ENCODE results near the gene PPME1. TPM values are rescaled to one million over a fixed set of nuclear protein-coding genes. Genes with fewer than 3 reads are reported as not detected.

The PPME1 gene
- total RNA-seq, 1 donor from 2014 or later = 69.9 TPM

DNA sequence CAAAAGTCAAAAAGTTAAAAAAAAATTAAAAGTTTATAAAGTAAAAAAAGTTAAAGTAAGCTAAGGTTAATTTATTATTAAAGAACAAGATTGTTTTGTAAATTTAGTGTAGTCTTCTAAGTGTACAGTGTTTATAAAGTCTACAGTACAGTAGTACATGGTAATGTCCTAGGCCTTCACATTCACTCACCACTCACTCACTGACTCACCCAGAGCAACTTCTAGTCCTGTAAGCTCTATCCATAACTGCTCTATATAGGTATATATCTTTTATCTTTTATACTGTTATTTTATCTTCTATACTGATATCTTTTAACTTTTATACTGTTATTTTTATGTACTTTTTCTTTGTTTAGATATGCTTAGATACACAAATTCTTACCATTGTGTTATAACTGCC is 11.4 kb upstream of the PPME1 start:
- no peak for DNase-seq (ENCODE audit: low read depth)

DNA sequence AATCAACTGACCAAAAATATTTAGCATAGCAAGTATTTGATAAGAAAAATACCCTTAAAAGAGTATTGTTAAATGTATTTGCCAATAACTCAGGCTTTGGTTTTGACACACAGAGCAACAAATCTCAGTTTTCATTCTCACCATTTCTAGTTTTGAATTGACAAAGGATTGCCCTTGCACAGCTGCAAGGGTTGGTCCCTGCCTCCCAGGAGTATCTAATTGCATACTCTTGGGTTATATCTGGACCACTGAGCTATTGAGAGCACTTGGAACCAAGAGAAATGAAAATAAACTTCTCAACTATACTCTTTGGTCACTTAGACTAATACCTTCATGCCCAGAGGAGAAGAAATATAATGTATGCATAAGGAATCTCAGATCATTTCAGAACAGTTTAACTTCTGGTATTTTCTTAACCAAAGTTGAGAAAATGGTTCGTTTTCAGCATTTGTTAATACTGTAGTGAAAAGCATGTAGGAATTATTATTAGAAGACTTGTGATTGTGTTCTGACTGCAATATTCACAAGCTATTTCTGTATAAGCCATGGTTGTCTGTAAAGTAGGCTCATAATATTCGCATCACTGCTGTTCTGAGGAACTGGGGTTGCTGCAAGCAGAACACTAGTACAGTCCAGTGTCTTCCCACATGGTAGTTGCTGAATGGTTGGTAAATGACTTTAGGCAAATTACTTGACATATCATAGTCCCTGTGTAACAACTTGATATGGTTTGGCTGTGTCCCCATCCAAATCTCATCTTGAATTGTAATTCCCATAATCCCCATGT is 8.2 kb upstream of the PPME1 start:
- no peak for DNase-seq (ENCODE audit: low read depth)

DNA sequence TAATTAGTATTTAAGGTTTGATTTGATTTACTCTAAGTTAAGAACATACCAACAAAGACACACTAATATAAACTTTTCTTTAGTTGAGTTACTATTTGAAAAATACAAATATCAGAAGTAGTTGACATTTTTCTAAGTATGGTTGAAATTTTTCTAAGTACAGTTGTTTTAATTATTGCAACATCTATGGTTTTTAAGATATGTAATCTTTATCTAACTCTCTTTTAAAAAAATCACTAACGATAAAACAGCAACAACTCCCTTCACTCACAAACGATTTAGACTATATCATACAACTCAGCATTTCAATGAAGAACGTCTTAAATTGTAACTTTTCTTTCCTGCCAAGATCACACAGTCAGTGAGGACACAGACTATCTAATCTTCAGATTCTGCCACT is 2.3 kb upstream of the PPME1 start:
- no peak for DNase-seq (ENCODE audit: low read depth)

DNA sequence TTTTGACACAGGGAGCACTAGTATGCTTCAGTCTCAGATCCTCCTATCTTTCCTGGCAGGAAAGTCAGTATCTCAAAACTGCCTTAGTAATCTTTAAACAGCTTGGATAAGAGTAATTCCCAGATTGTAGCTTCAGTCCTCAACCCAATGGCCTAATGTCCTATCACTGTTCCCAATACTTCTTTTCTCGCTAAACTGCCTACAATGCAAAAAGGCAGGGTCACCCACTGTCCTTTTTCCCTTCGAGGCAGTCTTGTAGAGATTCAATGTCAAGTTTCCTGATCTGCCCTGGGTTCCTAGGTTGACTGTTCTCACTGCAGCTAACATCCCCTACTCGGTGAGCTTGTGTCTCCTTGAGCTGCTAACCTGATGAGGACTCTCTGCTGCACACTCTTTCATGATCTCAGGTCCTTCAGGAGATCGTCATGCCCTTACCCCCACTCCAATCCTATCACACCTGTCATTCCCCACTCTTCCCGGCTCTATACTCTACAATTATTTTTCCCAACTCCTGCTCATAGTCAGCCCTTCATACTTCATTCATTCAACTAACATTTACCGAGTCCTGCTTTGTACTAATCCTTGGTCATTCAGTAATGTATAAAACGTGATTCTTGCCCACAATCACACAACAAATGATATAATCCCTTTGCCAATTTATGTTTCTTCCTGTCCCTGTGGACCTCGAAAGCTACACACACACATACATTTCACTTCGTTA is 1.2 kb upstream of the PPME1 start:
- DNase-seq (ENCODE audit: low read depth) = no peak

DNA sequence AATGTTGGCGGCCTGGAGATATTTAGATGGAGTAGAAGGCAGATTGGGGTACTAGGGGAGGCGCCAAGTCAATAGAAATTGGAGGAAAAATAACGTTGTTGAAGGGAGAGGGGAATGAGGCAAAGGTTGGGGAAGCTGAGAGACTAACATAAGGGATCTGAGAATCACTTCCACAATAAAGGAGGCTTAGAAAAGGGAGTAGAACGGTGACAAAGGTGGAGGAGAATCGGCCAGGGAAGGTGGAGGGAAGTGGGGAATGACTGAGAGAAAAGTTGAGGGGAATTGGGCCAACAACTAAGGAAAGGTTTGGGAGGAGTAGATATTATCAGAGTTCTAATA is 510 bp downstream of the PPME1 start:
- no peak for DNase-seq (ENCODE audit: low read depth)

DNA sequence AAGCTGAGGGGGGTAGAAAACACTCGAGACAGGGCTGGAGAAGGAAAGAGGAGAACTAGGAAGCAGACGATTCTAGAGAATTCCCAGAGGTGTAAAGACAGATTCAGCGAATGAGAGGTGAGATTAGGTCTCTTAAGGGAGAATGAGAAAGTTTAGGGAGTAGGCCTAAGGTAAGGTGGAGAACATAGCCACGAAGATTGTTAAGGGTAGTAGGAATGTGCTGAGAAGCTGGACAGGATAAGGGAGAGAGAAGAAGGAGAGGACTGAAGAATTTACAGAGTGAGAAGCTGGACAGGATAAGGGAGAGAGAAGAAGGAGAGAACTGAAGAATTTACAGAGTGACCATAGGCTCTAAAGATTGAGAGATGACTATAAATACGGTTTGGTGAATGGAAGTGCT is 908 bp downstream of the PPME1 start:
- peak; percentile 15 for DNase-seq (ENCODE audit: low read depth)

DNA sequence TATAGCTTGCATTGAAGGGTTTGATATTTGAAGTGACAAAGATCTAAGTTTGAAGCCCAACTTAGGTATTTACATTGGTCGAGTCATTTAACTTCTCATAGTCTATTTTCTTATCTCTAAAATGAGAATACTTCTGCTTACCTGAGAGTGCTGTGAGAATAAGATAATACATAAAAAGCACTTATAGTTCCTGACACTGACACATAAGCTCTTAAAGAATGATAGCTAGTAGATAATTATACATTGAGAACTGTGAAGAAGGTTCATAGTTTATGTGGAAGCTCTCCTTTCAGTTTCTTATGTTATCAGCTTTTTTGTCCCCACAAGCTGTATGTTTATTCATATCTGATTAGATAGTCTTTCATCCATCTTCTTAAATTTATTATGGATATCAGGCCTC is 4.8 kb downstream of the PPME1 start:
- DNase-seq (ENCODE audit: low read depth) = no peak

DNA sequence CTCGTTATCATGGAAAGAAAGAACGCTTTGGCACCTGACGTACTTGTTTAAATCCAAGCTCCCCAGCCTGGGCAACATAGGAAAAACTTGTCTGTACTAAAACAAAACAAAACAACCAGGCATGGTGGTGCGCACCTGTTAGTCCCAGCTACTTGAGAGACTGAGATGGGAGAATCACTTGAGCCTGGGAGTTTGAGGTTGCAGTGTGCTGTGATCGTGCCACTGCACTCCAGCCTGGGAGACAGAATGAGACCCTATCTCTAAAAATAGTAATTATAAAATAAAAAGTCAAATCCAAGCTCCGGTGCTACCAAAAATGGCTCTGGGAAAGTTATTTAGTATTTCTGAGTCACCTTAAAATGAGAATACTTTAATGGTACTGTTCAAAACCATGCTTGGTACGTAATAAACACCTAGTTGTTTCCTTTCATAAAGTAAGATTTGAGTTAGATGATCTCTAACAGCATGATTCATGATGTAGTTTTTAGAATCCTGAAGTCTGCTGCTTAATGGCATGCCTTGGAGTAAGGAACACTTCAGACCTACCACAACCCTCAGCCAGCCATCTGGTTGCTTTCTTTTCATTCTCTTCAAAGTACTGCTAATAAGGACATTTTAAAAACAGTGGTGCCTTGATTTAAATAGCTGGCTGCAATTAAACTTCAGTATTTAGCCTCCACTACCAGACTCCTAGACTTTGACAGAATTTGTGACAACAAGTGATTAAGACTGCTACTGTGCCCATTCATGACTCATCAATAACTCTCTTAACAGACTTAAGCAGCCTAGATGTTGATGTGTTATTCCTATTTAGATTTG is 8.4 kb downstream of the PPME1 start:
- peak; percentile 61 for DNase-seq (ENCODE audit: low read depth)

DNA sequence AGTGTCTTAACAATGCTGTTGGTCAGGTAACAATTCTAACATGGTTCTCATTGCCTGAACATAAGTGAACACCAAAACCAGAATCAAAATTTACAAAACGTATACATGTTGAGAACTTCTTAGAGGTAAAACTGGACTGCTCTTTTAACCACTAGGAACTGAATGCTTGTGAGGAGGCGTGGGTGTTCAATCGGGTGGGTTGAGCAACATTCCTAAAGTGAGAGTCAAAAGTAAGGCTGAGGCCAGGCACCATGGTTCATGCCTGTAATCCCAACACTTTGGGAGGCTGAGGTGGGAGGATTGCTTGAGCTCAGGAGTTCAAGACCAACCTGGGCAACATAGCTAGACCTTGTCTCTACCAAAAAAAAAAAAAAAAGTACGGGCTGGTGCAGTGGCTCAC is 11.5 kb downstream of the PPME1 start:
- peak; percentile 12 for DNase-seq (ENCODE audit: low read depth)

DNA sequence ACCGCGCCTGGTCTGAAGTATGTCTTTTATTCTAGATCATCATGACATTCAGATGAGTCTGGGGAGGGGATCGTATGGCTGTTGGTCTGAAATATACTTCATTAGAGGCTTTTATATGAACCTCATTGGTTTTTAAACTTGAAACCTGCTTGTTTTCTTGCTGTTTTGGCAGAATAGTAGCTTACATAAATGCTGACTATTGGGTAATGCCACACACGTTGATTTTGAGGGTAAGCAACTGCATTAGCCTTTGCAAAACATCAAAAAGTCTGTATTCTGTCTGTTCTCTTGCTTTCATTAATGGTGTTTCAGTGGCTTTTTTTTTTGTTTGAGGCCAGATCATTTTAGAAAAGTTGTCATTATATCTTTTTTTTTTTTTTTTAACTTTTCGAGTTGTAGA is 14.2 kb downstream of the PPME1 start:
- DNase-seq (ENCODE audit: low read depth) = no peak

DNA sequence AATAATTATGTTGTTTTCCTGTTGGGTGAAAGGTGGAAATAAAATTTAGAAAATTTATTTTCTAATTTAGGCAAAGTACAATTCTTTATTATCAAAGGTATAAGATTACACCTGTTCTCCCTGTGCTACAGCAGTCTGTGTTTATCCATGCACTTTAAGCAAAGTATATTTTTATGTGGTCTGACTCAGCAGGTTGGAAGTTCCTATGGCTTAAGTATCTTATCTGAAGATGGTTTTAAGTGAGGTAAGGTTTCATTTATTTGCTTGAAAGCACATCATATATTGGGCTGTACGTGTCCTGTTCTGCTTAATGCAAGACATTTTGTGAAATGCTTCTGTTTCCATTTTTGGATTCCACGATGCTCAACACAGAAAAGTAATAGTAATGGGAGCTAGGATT is 14.6 kb downstream of the PPME1 start:
- DNase-seq (ENCODE audit: low read depth) = no peak

DNA sequence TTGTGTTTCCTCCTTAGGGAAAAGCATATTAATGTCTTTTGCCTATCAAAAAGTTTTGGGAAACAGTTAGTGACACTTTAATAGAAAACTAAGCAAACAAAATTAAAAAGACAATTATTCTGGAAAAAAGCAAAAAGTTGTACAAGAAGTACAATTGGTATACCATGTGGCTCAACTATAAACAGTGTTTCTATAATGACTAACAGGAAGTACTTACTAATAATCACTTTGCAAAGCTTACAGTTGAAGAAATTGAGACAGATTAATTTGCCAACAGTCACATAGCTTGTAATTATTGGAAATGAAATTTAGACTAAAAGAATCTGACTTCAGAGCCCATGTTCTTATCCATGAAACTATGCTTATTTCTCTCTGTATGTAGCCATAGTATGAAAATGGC is 24.7 kb downstream of the PPME1 start:
- DNase-seq (ENCODE audit: low read depth) = peak; percentile 10

DNA sequence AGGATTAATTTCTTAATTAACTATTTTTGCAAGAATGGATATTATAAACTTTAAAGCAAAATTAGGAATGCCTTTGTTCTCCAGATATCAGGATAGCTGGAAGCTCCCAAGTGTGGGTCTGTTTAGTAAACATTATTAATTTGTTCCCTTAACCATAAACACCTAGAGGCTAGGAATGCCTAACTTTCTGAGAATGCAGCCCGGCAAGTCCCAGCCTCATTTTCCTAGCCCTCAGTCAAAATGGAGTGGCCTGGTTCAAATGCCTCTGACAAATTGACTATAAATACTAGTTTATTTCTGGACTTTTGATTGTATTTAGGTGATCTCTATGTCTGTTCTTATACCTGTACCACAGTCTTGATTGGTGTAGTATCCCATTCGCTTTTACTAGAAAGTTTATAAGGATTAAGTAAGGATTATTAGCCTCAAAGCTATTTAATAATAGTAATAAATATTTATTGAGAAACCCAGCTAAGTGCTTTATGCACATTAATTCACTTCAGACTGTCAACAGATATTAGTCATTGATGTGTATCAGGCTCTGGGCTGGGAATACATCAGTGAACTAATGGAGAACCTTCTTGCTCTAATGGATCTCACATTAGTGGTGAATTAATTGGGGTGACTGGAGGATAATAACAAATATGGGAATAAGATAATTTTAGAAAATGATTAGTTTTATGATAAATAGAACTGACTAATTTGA is 25.8 kb downstream of the PPME1 start:
- DNase-seq (ENCODE audit: low read depth) = no peak

DNA sequence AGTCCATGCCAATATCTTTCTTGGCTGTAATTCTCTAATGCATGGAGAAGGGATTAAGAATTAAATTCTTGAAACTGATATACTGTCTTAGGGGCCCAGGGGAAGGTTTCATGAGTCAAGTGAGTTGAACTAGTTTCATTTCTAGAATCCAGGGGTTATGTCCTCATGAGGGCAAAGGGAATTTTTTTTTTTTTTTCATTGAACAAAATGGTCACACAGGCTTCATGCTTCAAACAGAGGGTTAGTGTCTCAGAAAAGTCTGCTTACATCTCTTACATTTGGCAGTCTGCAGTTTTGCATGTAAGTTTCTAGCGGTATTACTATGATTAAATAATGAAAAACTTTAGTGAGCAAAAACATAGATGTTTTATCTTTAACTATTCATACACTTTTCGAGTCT is 32.9 kb downstream of the PPME1 start:
- no peak for DNase-seq (ENCODE audit: low read depth)

DNA sequence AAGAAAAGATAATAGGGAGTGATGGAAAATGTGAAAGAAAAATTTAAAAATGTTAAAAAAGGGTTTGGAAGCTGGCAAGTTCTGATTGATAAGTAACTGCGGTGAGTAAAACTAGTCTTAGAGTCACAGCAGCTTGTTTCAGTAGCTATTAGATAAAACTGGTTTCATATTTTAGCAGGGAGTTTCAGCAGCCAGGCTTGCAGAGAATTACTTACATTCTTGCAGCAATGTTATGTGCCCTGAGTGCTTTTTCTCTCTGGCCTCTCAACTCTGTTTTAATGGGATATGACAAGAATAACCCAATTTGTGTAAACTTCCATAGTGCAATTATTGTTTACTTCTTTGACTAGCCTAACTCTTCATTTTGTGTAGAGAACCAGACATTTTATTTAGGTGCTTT is 33.6 kb downstream of the PPME1 start:
- no peak for DNase-seq (ENCODE audit: low read depth)

DNA sequence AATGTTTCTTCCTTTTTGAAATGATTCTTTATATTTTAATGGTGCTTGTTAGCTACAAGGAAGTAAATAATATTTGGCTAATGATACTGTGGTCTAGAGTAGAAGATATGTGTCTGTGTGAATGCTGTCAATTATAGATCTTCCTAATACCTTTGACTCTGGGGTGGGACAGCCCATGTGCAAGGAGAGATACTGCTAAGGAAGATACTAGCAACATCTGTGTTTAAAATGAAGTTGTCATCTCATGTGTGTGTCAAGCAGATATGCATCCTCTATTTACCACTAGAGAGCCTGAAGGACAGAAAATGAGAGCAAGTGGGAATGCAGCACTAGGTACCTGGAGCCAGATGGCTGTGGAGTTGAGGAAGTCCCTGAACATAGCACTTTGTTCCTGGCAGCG is 34.1 kb downstream of the PPME1 start:
- DNase-seq (ENCODE audit: low read depth) = no peak

DNA sequence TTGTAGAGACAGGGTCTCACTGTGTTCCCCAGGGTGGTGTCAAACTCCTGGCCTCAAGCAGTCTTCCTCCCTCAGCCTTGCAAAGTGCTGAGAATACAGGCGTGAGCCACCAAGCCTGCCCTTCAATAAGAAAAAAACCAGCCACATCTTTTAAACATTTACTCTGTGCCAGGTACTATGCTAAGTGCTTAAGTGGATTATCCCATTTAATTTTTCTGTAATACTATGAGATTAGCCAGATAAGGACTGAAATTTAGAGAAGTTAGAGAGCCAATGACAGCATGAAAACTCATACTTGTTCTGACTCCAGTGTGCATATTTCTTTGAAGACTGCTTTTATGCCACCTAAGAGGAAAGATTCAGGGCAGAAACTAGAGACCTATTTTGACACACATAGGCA is 35.7 kb downstream of the PPME1 start:
- no peak for DNase-seq (ENCODE audit: low read depth)

DNA sequence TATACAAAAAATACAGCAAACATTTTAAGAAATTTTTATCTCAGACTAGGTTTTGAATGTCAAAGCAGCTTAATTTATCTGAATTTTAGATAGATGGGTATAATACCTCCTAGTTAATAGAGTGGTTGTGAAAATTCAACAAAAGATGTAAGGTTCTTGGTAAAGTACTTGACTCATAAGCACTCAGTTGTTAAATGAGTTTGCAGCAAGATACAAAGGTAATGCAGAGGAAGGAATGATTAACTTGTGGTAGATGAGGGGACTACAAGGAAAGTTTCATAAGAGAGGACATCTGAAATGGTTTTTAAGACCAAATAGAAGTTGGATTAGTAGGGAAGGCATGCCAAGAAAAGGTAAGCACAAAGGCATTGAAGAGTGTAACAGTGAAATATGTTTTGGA is 37.4 kb downstream of the PPME1 start:
- DNase-seq (ENCODE audit: low read depth) = peak; percentile 90

DNA sequence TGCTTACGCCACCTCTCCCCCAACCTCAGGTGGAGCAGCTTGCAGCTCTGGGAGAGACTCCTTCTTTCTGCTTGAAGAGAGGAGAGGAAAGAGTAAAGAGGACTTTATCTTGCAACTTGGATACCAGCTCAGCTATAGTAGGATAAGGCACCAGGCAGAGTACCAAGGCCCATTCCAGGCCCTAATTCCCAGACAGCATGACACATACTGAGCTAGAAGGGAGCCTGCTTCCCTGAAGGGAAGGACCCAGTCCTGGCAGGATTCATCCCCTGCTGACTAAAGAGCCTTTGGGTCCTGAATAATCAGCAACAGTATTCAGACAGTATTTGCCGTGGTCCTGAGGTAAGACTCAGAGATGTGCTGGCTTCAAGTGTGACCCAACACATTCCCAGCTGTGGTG is 41.4 kb downstream of the PPME1 start:
- DNase-seq (ENCODE audit: low read depth) = no peak

DNA sequence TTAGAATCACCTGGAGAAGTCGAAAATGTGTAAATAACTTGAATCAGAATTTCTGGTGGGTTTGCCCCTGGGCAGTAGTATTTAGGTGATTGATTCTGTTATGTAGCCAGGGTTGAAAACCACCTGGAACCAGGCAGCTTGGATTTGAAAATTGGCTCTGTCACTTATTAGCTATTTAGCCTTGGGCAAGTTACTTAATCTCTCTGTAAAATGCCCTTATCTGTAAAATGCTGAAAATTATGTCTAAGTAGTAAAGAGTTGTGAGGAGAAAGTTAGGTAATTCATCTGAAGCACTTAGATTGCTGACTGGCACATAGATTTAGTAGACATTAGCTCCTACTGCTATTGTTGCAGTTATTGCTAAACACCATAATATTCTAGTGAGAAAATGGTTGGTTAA is 49.3 kb downstream of the PPME1 start:
- peak; percentile 83 for DNase-seq (ENCODE audit: low read depth)

DNA sequence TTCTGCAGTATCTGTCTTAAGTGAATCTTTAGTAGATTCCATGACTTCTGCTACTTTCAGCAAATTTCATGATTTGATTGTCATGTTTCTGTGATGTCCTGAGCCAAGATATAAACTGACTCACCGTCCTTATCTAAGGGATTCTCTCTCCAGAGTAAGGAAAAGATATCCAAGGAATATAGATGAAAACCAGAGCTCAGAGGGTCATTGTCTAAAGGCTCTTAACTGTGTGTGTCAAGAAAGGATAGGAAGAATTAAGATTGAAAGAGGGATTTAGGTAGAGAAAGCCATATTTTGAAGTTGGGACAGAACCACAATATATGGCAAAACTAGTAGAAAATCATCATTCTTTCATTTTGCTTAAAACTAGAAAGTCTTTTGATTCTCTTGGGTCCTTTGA is 50.7 kb downstream of the PPME1 start:
- DNase-seq (ENCODE audit: low read depth) = no peak

DNA sequence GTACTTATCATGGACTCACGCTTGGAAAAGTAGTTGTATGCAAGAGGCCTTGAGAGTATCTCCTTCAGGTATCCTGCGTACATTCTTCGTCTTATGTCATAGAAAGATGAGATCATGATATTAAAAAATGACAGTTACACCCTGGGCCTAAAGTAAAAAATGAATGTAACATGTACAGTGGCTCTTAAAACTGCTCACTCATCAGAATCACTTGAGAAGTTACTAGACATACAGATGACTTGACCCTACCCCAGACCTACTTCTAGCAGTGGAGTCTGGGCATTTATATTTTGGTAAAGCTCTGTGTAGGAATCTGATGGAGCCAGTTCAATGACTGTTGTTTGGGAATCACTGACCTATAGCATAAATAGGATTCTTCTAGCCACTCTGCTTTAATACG is 54.5 kb downstream of the PPME1 start:
- DNase-seq (ENCODE audit: low read depth) = no peak

All from renal cortical epithelial cell (primary cell).